GM19324 (cell line): ENCODE data around the gene PSMB7.

Source experiments
- ATAC-seq: cut with Tn5 transposase; IDR thresholded peaks from one replicate; pipeline ENCODE4 v1.9.1; 2021; ENCODE audit warnings: mild to moderate bottlenecking, moderate library complexity; ENCODE audit not compliant: unreplicated experiment, low FRiP score

PSMB7 gene

GRCh38 chr9:124348363-124348762 is 66.9 kb downstream of the PSMB7 start:
- no peak for ATAC-seq

- ATAC-seq: no peak
Observed at GRCh38 chr9:124347968-124348358, 67.3 kb downstream of the PSMB7 start.

- ATAC-seq: no peak
Observed at GRCh38 chr9:124347206-124347967, 67.9 kb downstream of the PSMB7 start.

- no peak for ATAC-seq
Observed at GRCh38 chr9:124346347-124347163, 68.7 kb downstream of the PSMB7 start.

GRCh38 chr9:124345751-124346281 is 69.4 kb downstream of the PSMB7 start:
- no peak for ATAC-seq

- ATAC-seq: no peak
Observed at GRCh38 chr9:124345063-124345462, 70.2 kb downstream of the PSMB7 start.

GRCh38 chr9:124344291-124345050 is 70.8 kb downstream of the PSMB7 start:
- no peak for ATAC-seq

GRCh38 chr9:124343533-124344290 is 71.5 kb downstream of the PSMB7 start:
- ATAC-seq: no peak

- no peak for ATAC-seq
Observed at GRCh38 chr9:124342776-124343485, 72.3 kb downstream of the PSMB7 start.

- no peak for ATAC-seq
Observed at GRCh38 chr9:124342402-124342775, 72.9 kb downstream of the PSMB7 start.

GRCh38 chr9:124341455-124342170 is 73.6 kb downstream of the PSMB7 start:
- no peak for ATAC-seq

GRCh38 chr9:124340219-124341069 is 74.8 kb downstream of the PSMB7 start:
- no peak for ATAC-seq

- ATAC-seq: no peak
Observed at GRCh38 chr9:124339603-124340146, 75.6 kb downstream of the PSMB7 start.

- no peak for ATAC-seq
Observed at GRCh38 chr9:124337562-124337961, 77.7 kb downstream of the PSMB7 start.

- ATAC-seq: no peak
Observed at GRCh38 chr9:124335320-124335707, 79.9 kb downstream of the PSMB7 start.

GRCh38 chr9:124334568-124335319 is 80.5 kb downstream of the PSMB7 start:
- ATAC-seq: no peak

- no peak for ATAC-seq
Observed at GRCh38 chr9:124333203-124333579, 82.1 kb downstream of the PSMB7 start.
